GM18507 (cell line): ENCODE results near the gene ONECUT1.

Experiments
- DNase-seq: peaks from one replicate; pipeline ENCODE4 v3.0.0; 2011; ENCODE audit warnings: low read depth; ENCODE audit not compliant: insufficient read length; ENCODE audit errors: extremely low spot score
- FAIRE-seq: peaks from 2 replicates; lab custom pipeline; 2011; peaks lifted over from hg19 to GRCh38; lab: Jason Lieb, UNC

The ONECUT1 gene

DNA sequence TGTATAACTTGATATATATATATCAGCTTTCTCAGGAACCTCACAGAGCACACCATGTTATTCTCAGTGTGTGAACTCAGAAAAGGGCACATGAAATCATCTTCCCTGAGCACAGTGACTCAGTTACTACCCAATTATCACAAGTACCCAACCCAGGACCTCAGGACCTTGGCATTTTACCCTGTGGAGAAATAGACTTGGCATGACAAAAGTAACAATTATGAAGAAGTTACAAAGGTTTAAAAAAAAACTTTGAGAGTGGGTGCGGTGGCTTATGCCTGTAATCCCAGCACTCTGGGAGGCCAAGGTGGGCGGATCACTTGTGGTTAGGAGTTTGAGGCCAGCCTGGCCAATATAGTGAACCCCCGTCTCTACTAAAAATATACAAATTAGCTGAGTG is 52.4 kb downstream of the ONECUT1 start:
- no peak for DNase-seq
- no peak for FAIRE-seq

DNA sequence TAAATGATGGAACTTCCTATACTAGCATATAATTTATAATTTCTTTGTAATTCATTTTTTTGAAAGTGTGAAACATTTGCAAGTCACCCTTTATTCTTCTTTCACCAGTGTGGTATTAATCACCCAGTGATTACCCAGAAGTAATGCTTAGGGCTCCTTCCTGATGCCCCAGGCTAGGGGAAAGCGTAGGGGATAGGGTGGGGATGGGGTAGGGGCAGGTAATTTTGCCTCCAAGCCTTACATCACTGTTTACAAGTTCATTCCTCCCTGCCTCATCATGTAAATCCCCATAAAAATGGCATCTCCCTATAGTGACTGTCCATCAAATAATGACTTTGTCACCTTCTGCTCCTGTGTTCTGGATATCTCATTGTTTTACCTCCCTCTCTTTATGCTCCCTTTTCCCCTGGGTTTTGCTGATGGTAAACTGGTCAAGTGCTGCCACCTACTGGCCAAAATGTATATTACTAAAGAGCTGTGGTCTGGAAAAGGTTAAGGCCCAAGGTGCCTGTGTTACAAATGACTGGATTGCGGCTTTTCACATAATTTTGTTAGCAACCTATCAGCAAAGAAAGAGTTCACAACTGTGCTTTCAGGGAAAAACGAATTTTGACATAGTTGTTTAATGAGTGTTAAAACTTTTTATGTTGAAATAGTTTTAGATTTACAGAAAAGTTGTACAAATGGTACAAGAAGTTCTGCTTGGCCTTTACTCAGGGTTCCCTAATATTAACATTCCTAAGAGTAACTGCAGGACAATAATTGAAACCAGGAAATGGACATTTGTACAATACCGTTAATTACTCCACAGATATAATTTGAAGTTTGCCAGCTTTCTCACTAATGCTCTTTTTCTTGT is 54.7 kb downstream of the ONECUT1 start:
- FAIRE-seq, result peak; percentile 79

DNA sequence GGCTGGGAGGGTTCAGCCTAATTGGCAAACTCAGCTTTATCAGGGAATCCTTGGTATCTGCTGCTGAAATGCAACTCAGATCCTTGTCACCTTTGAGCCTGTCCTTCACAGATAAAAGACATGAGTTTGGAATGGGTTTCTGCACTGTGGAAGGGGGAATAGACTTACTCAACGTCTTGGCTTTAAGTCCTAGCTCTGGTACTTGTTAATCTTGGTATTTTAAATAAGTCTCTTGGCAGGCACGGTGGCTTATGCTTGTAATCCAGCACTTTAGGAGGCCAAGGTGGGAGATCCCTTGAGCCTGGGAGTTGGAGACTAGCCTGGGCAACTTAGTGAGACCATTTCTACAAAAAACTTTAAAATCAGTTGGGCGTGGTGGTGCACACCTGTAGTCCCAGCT is 55.8 kb downstream of the ONECUT1 start:
- FAIRE-seq (no peak), DNase-seq (no peak)

More for the DNA sequence above, 54.7 kb downstream of the ONECUT1 start:
- peak; percentile 58 for DNase-seq

DNA sequence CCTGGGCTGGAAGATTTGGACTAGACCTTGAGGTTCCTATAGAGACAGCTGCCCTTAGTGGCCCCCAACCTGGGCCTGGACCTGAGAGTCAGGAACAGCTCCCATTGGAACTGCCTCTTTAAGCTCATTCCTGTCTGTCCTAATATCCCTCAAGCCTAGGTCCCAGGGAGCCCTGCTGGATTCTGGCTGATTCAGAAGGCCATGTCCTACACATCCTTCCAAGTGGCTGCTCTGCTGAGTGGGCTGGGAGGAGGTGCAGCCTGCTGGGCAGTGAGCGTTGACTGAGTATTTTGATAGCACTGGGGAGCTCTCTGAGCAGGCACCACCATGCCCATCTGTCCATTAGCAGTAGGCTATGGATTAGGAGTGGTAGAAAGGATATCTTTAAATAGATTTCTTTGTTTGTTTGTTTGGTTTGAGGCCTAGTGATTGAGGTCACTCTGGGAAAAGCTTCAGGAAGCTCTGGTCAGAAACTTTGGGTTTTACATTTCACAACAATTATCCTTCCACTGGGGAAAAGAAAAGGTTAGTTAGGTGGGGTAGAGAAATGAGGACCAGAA is 56.4 kb downstream of the ONECUT1 start:
- DNase-seq (no peak), FAIRE-seq (no peak)

DNA sequence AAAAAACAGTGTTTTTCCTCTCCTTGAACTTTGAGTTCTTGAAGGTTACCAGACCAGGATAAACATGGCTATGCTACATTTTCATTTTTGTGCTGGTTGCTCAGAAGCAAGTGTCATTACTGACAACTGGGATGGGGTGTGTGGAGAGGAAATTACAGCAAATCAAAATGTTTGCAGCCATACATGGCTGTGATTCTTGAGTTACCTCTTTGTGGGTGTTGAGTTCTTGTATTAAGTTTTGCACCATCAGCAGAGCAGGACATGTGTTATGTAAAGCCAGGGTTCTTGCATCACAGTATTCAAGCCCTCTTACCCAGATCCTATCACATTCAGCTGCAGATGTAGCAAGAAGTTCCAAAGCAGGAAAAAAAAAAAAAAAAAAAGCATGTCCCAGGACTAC is 57.0 kb downstream of the ONECUT1 start:
- no peak for DNase-seq
- FAIRE-seq, result no peak

DNA sequence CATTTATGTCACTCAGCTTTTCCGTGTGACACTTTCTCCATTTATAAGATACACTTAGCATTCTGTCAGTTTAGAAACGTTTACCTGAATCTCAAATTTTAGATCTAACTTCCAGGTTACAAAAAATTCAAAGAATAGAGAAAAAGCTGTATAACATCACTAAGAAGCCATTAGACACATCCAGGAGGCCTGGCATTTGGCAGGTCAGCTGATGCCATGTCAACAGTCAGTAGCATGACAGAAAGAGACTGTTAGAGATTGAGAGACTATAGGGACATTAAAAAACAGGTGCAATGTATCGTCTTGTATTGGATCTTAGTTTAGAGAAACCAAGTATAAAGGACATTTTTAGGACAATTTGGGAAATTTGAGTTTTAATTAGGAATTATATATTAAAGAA is 57.6 kb downstream of the ONECUT1 start:
- FAIRE-seq (no peak), DNase-seq (no peak)

DNA sequence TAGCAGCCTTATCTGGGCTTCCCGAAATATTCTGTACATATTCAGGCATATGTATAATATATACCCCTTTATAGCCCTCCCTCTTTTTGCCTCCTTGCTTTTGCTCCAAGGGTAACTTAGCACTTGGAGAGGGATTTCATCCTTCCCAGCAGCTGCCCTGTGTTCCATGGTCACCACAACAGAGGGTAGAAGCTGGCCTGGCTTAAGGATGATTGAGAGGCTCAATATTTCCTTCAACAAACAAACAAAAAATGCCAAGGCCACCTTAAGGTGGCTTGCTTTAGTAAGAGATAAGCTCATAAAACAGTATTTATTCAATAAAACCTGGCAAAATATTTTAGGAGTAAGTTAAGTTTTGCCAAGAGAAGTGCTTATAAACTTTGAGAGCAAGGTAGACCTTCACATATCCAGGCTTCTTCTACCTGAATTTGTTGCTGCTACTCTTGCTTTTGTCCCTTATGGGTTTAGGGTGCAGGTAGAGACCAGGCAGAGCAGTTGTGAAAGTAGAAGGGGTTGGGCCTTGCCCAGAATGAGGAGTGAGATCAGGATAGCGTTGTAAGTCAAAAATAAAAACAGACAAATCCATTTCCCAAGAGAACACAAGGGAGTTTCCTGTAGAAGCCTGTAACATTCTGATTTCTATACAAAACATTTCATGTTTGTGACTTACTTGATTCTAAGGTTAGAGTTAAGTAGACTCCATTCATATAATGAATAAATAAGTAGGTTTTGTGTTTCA is 58.2 kb downstream of the ONECUT1 start:
- FAIRE-seq, result no peak
- no peak for DNase-seq

DNA sequence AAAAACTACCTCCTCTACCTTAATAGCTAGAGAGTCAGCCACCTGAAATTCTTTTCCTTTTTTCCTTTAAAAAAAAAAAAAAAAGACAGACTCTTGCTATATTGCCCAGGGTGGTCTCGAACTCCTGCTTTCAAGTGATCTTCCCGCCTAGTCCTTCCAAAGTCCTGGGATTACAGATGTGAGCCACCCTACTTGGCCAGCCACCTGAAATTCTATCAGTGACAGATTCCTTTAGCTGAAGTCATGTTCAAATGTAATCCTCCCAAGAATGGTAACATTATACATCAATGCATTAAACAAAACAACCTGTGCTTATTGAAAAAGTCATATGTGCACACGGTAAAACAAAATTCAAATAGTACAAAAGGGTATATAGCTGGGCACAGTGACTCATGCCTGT is 59.1 kb downstream of the ONECUT1 start:
- FAIRE-seq (no peak), DNase-seq (no peak)

DNA sequence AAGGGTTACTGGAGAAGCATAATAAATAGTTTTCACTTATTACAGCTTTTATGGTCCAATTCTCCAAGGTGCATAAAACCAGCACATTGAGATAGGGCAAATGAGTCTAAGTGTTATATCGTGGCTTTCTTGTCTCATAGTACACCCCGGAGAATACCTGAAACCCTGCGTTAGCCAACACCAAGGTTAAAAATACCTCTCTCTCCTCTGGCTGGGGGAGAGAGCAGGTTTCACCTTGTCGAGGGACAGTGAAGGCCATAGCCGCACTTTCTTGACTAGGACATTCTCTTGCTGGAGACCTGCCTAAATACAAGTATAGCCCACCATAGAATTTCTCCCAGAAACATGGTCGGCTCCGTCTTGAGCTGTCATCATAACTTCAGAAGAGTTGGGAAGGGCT is 59.5 kb downstream of the ONECUT1 start:
- DNase-seq (no peak), FAIRE-seq (no peak)

DNA sequence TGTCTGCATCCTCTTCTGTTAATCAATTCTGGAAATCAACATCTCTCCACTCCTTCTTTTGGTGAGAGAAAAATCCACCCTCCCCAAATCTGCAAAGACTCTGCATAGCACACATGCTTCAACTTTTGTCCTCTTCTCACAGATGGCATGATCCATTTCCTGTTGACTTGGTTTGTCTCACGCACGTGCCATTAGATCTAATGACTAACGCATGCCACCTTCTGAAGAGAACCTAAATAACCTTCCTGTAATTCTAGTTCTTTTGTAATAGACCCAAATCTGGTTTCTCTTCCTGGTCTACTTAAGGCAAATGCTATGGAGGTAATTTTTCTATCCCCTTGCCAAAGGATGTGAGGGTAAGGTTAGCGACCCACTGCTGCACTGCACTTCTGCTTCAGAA is 60.0 kb downstream of the ONECUT1 start:
- FAIRE-seq (peak; percentile 75), DNase-seq (no peak)

DNA sequence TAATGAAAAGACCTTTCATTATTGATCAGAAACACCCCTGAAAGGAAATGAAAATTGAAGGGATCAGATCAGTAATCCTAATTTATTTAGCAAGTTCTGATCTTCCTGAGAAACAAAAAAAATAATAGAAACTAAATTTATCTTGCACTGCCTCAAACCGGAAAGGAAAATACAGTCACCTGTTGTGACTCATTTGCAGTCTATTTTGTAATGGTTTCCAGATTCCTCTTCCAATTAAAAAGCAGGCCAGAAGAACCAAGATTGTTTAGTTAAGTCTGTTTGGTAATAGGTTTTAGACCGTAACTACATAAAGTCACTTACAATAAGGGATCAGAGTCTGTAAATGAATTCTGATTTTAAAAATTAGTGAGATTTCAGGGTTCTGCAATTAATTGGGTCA is 61.2 kb downstream of the ONECUT1 start:
- DNase-seq, result no peak
- no peak for FAIRE-seq

DNA sequence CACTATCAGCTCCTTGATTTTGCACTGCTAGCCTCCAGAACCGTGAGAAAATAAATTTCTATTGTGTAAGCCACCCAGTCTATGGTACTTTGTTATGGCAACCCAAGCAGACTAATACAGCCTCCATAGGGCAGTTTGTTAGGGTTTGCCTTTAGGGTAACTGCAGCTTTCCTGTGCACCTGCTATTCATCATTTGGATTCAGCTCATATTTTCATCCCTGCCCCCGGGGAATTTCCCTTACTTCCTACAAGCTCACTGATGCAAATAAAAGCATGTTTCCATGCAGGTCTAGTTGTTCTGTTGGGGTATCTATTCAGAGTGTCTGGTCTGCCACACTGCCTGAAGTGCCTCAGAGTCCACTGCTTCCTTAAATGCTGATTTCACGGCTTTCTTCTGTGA is 62.3 kb downstream of the ONECUT1 start:
- FAIRE-seq, result no peak
- no peak for DNase-seq

DNA sequence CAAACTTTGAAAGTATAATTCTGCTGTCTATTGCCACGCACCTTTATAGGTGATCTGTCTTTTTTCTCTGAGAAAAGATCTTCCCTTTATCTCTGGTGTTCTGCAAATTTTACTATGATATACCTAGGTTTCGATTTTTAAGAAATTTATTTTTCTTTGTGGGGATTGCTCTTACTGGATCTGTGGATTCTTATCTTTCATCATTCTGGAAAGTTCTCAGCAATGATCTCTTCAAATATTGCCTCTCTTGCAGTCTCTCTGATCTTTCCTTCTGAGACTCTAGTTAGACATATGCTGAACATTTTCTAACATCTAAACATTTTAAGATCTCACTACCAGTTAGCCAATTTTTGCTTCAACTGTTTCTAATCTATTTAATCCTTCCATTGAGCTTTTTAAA is 63.9 kb downstream of the ONECUT1 start:
- DNase-seq (no peak), FAIRE-seq (no peak)

DNA sequence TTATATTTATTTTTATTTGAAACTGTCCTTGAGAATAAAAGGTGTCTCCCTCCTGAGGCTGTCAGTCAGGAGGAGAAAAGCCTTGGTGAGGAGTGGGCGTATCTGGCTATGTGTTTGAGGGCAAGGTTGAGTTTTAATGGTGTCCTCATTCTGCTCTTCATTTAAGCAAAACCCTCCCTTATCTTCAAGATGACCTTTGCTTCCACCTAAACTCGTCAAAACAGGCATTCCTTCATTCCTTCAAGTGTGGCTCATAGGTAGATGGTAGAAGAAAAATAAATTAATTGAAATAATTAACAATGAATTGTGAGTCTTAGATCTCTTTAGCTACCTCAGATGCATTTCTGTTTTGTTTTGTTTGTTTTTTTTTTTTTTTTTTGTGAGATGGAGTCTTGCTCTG is 71.6 kb downstream of the ONECUT1 start:
- DNase-seq (no peak), FAIRE-seq (no peak)

DNA sequence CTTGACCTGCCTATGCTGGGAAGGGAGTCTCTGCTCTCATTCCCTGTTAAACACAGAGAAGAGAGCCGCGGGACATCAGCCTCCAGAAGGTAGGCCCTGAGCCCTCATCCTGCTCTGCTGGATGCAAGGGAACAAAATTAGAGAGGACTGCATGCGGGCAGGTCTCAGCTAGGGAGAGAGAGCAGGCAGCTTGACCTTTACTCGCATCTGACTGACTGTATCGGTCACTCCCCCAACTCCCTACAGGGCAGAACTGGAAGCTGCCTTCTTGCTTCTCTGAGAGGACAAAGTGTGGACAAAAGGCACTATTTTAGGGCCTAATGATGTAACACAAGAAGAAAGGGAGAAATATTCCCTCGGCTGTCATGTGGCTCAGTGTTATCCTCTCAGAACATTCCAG is 72.2 kb downstream of the ONECUT1 start:
- no peak for FAIRE-seq
- DNase-seq, result no peak

DNA sequence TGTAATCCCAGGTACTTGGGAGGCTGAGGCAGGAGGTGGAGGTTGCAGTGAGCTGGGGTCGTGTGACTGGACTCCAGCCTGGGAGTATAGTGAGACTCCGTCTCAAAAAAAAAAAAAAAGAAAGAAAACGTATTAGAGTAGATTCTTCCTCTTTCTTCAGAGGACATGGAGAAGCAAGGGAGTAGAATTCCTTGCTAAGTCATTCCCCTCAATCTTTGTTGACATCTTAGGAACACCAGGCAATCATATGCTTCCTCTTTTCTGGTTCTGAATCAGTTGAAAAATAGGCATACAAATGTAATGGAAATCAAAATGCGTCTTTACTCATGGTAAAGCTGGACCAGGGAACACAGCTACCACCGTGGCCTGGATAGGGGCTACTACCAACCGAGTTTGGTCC is 72.7 kb downstream of the ONECUT1 start:
- FAIRE-seq (no peak), DNase-seq (no peak)

DNA sequence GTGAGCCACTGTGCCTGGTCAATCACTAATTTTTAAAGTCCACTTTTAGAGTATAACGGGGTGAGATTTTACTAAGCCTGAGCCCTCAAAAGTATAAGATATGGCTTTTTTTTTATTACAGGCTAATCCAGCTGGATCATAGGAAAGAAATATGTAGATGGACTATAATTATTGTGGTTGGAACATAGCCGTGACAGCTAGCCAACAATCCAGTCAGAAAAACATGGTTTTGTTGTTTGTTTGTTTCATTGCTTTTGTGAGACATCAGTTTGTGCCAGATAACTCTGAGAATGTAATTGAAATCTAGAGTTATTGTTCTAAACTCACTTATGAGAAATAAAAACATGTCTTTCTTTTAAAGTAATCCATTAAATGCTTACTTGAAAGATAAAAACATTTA is 73.6 kb downstream of the ONECUT1 start:
- DNase-seq (no peak), FAIRE-seq (no peak)

DNA sequence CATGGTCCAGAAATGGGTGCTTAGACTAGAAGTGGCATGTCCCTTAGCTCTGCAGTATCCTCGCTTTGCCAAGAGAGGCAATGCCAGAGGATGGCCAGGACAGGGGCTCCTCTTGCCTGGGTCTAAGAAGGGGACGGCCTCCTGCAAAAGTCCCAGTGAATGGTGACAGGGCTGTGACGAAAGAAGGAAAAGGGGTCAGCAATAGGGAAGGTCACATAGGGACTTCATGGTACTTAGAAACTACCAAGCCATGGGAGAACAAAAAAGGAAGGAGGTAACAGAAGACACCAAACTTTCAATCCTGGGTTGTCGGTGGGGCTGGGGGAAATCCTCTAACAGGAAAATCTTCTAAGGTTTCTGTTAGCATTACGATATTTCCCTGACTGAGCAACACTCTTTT is 74.7 kb downstream of the ONECUT1 start:
- no peak for FAIRE-seq

DNA sequence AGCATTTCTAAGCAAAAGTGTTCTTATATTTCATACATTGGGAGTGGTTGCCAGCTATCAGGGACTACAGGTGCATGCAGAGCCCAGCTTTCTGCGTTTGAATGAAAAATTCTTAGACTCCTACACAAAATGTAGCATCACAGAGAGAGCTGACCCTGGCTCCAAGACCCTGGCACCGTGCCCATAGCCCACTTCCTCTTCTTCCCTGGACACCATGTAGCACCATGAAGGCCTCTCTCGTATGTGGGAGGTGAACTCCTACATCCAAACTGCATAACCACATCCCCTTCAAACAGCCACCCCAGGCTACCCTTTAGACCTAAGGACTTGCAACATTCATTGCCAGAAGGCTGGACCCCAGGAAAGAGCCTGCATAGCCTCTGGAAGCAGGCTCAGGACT is 75.2 kb downstream of the ONECUT1 start:
- FAIRE-seq, result no peak

More for the DNA sequence above, 74.7 kb downstream of the ONECUT1 start:
- no peak for DNase-seq

DNA sequence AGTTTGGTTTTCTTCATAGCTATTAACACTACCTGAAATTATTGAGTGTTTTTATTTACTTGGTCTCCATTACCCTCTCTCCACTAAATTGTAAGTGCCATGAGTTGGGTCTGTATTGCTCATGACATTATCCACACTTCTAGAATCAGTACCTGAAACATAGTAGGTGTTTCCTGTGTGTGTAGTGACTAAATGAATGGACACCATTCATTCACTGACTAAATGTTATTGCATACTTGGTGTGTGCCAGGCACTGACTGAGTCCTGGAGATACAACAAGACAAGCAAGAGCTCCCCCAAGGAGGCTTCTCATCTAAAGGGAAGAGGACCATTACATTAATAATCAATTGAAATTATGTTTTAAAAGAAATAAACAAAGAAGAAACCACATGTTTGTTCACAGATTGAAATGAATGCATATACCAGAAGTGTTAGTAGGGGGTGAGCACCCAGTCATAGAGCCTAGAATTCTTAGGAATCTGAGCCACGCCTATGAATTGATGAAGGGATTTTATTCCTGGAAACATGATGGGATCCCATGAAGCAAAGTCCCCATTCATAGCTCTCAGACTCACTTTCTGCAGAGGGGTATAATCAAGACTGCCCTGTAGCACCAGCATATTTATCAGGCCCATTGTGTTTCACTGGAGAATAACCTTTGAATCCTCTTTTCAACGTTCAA is 79.3 kb downstream of the ONECUT1 start:
- DNase-seq (no peak), FAIRE-seq (peak; percentile 15)

More for the DNA sequence above, 75.2 kb downstream of the ONECUT1 start:
- no peak for DNase-seq
